HEK293 (cell line): ENCODE measurements around the gene RMP24.

ENCODE experiments used
- BCL11A ChIP-seq: fragments of 450-650 bp; formaldehyde crosslinking; IDR thresholded peaks from 2 replicates; pipeline ENCODE4 v1.5.1; 2016; ENCODE audit warnings: low read depth, missing biosample characterization, missing genetic modification characterization
- FEZF1 ChIP-seq: fragments of 450-650 bp; formaldehyde crosslinking; IDR thresholded peaks from 2 replicates; pipeline ENCODE4 v1.5.1; 2016; ENCODE audit warnings: missing biosample characterization, missing genetic modification characterization
- GLIS1 ChIP-seq: fragments of 450-650 bp; formaldehyde crosslinking; IDR thresholded peaks from 2 replicates; pipeline ENCODE4 v1.5.1; 2016; ENCODE audit warnings: missing biosample characterization, missing genetic modification characterization
- HOXA7 ChIP-seq: sonication (generic); formaldehyde crosslinking; IDR thresholded peaks from 2 replicates; pipeline ENCODE4 v1.8.1; 2022; ENCODE audit warnings: missing genetic modification reagents, borderline replicate concordance
- HOXC10 ChIP-seq: sonication (generic); formaldehyde crosslinking; IDR thresholded peaks from 2 replicates; pipeline ENCODE4 v1.8.1; 2023; ENCODE audit warnings: mild to moderate bottlenecking, missing genetic modification reagents
- HOXD13 ChIP-seq: sonication (generic); formaldehyde crosslinking; IDR thresholded peaks from 2 replicates; pipeline ENCODE4 v1.8.0; 2022; ENCODE audit warnings: missing genetic modification reagents, borderline replicate concordance
- KLF7 ChIP-seq: fragments of 450-650 bp; formaldehyde crosslinking; IDR thresholded peaks from 2 replicates; pipeline ENCODE4 v1.5.1; 2016; ENCODE audit warnings: missing biosample characterization, missing genetic modification characterization, borderline replicate concordance
- MZF1 ChIP-seq: fragments of 450-650 bp; formaldehyde crosslinking; IDR thresholded peaks from 2 replicates; pipeline ENCODE4 v1.5.1; 2017; ENCODE audit warnings: missing biosample characterization, missing genetic modification characterization, borderline replicate concordance
- OSR2 ChIP-seq: fragments of 450-650 bp; formaldehyde crosslinking; IDR thresholded peaks from 2 replicates; pipeline ENCODE4 v1.5.1; 2016; ENCODE audit warnings: missing biosample characterization, missing genetic modification characterization
- OVOL3 ChIP-seq: fragments of 450-650 bp; formaldehyde crosslinking; IDR thresholded peaks from 2 replicates; pipeline ENCODE4 v1.5.1; 2016; ENCODE audit warnings: missing biosample characterization, missing genetic modification characterization
- SALL2 ChIP-seq: fragments of 450-650 bp; formaldehyde crosslinking; IDR thresholded peaks from 2 replicates; pipeline ENCODE4 v1.5.0; 2017; ENCODE audit warnings: missing biosample characterization, mild to moderate bottlenecking, missing genetic modification characterization, borderline replicate concordance
- SCRT2 ChIP-seq: fragments of 450-650 bp; formaldehyde crosslinking; IDR thresholded peaks from 2 replicates; pipeline ENCODE4 v1.5.1; 2016; ENCODE audit warnings: missing biosample characterization, missing genetic modification characterization
- SP3 ChIP-seq: fragments of 450-650 bp; formaldehyde crosslinking; IDR thresholded peaks from 2 replicates; pipeline ENCODE4 v1.5.1; 2016; ENCODE audit warnings: missing biosample characterization, missing genetic modification characterization
- SP7 ChIP-seq: fragments of 450-650 bp; formaldehyde crosslinking; IDR thresholded peaks from 2 replicates; pipeline ENCODE4 v1.5.1; 2016; ENCODE audit warnings: missing biosample characterization, missing genetic modification characterization
- ZFHX2 ChIP-seq: fragments of 450-650 bp; formaldehyde crosslinking; conservative IDR thresholded peaks from 2 replicates; pipeline ENCODE4 v1.5.1; 2016; ENCODE audit warnings: missing biosample characterization, missing genetic modification characterization
- ZNF10 ChIP-seq: fragments of 450-650 bp; formaldehyde crosslinking; IDR thresholded peaks from 2 replicates; pipeline ENCODE4 v1.5.1; 2017; ENCODE audit warnings: missing biosample characterization, missing genetic modification characterization
- ZNF112 ChIP-seq: fragments of 450-650 bp; formaldehyde crosslinking; IDR thresholded peaks from 2 replicates; pipeline ENCODE4 v1.5.0; 2017; ENCODE audit warnings: missing biosample characterization, missing genetic modification characterization
- ZNF114 ChIP-seq: fragments of 450-650 bp; formaldehyde crosslinking; IDR thresholded peaks from 2 replicates; pipeline ENCODE4 v1.5.0; 2017; ENCODE audit warnings: missing biosample characterization, missing genetic modification characterization
- ZNF169 ChIP-seq: fragments of 450-650 bp; formaldehyde crosslinking; IDR thresholded peaks from 2 replicates; pipeline ENCODE4 v1.5.1; 2016; ENCODE audit warnings: missing biosample characterization, missing genetic modification characterization
- ZNF221 ChIP-seq: fragments of 450-650 bp; formaldehyde crosslinking; IDR thresholded peaks from 2 replicates; pipeline ENCODE4 v1.5.1; 2017; ENCODE audit warnings: missing biosample characterization, missing genetic modification characterization, borderline replicate concordance
- ZNF280C ChIP-seq: fragments of 450-650 bp; formaldehyde crosslinking; IDR thresholded peaks from 2 replicates; pipeline ENCODE4 v1.5.1; 2016; ENCODE audit warnings: missing biosample characterization, missing genetic modification characterization
- ZNF280D ChIP-seq: fragments of 450-650 bp; formaldehyde crosslinking; IDR thresholded peaks from 2 replicates; pipeline ENCODE4 v1.5.1; 2016; ENCODE audit warnings: missing biosample characterization, missing genetic modification characterization
- ZNF394 ChIP-seq: fragments of 450-650 bp; formaldehyde crosslinking; IDR thresholded peaks from 2 replicates; pipeline ENCODE4 v1.5.1; 2016; ENCODE audit warnings: missing biosample characterization, missing genetic modification characterization, mild to moderate bottlenecking, moderate library complexity, borderline replicate concordance
- ZNF530 ChIP-seq: fragments of 450-650 bp; formaldehyde crosslinking; IDR thresholded peaks from 2 replicates; pipeline ENCODE4 v1.5.1; 2016; ENCODE audit warnings: low read depth, missing biosample characterization, missing genetic modification characterization
- ZNF621 ChIP-seq: fragments of 450-650 bp; formaldehyde crosslinking; IDR thresholded peaks from 2 replicates; pipeline ENCODE4 v1.5.1; 2017; ENCODE audit warnings: missing biosample characterization, missing genetic modification characterization
- ZNF626 ChIP-seq: fragments of 450-650 bp; sonication (Bioruptor Pico); formaldehyde crosslinking; IDR thresholded peaks from 2 replicates; pipeline ENCODE4 v1.5.1; 2018; ENCODE audit warnings: missing biosample characterization, missing genetic modification characterization, inconsistent platforms
- ZNF654 ChIP-seq: fragments of 450-650 bp; formaldehyde crosslinking; IDR thresholded peaks from 2 replicates; pipeline ENCODE4 v1.5.1; 2016; ENCODE audit warnings: low read depth, missing biosample characterization, missing genetic modification characterization
- ZNF664 ChIP-seq: fragments of 450-650 bp; formaldehyde crosslinking; IDR thresholded peaks from 2 replicates; pipeline ENCODE4 v1.5.1; 2016; ENCODE audit warnings: missing biosample characterization, missing genetic modification characterization
- ZNF747 ChIP-seq: fragments of 450-650 bp; formaldehyde crosslinking; IDR thresholded peaks from 2 replicates; pipeline ENCODE4 v1.5.1; 2016; ENCODE audit warnings: missing biosample characterization, missing genetic modification characterization
- ZNF76 ChIP-seq: fragments of 450-650 bp; formaldehyde crosslinking; IDR thresholded peaks from 2 replicates; pipeline ENCODE4; 2016; ENCODE audit warnings: low read depth, missing biosample characterization, missing genetic modification characterization, borderline replicate concordance
- ZNF785 ChIP-seq: fragments of 450-650 bp; formaldehyde crosslinking; IDR thresholded peaks from 2 replicates; pipeline ENCODE4 v1.5.1; 2016; ENCODE audit warnings: missing biosample characterization, missing genetic modification characterization
- ZSCAN18 ChIP-seq: fragments of 450-650 bp; formaldehyde crosslinking; IDR thresholded peaks from 2 replicates; pipeline ENCODE4 v1.5.1; 2016; ENCODE audit warnings: missing biosample characterization, missing genetic modification characterization
- ZSCAN4 ChIP-seq: fragments of 450-650 bp; formaldehyde crosslinking; IDR thresholded peaks from 2 replicates; pipeline ENCODE4 v1.5.1; 2017; ENCODE audit warnings: missing biosample characterization, missing genetic modification characterization

Gene RMP24

GRCh38 chr18:35972197-35973000 is at the start of gene RMP24 (continued):
- no peak for TF ChIP-seq ZNF280C (tag by site-specific recombination)
- TF ChIP-seq BCL11A (tag by site-specific recombination), result no peak
- no peak; the same call in 1 of the 2 replicates for TF ChIP-seq ZNF280D (tag by site-specific recombination)
- peak; percentile 75 for TF ChIP-seq ZNF394 (tag by site-specific recombination)
- TF ChIP-seq ZNF785 (tag by site-specific recombination), result 0 out of 2 replicates have a peak, but pooled peaks have one; percentile 26
- peak; percentile 32; the same call in 1 of the 2 replicates for TF ChIP-seq FEZF1 (tag by site-specific recombination)
- TF ChIP-seq SCRT2 (tag by site-specific recombination), result no peak
- no peak for TF ChIP-seq SALL2
- TF ChIP-seq KLF7 (tag by site-specific recombination), result peak; percentile 68; the same call in 1 of the 2 replicates
- 0 out of 2 replicates have a peak, but pooled peaks have one; percentile 14 for TF ChIP-seq ZSCAN4
- TF ChIP-seq SP3 (tag by site-specific recombination), result peak; percentile 91
- TF ChIP-seq ZNF114 (tag by site-specific recombination), result no peak
- 0 out of 2 replicates have a peak, but pooled peaks have one; percentile 11 for TF ChIP-seq ZNF664 (tag by site-specific recombination)
- TF ChIP-seq ZNF76 (tag by site-specific recombination), result peak; percentile 94
- TF ChIP-seq GLIS1, result peak; percentile 64
- no peak for TF ChIP-seq ZNF621
- no peak for TF ChIP-seq OVOL3 (tag by site-specific recombination)
- TF ChIP-seq ZNF654 (tag by site-specific recombination), result no peak; the same call in 1 of the 2 replicates
- TF ChIP-seq ZNF10 (tag by site-specific recombination), result no peak
- TF ChIP-seq ZNF169 (tag by site-specific recombination), result no peak
- TF ChIP-seq ZNF112, result no peak
- no peak for TF ChIP-seq ZNF530 (tag by site-specific recombination)
- no peak for TF ChIP-seq ZNF747 (tag by site-specific recombination)
- TF ChIP-seq MZF1 (tag by site-specific recombination), result no peak
- TF ChIP-seq SP7 (tag by site-specific recombination), result peak; percentile 81
- TF ChIP-seq HOXA7 (CRISPR knock-in tag), result no peak
- peak; percentile 72 for TF ChIP-seq ZFHX2 (tag by site-specific recombination)
- TF ChIP-seq ZNF626 (tag by site-specific recombination), result peak; percentile 60; the same call in 1 of the 2 replicates
- no peak for TF ChIP-seq OSR2 (tag by site-specific recombination)
- TF ChIP-seq HOXD13, result no peak
- TF ChIP-seq HOXC10 (CRISPR knock-in tag), result peak; percentile 86; the same call in 1 of the 2 replicates
- no peak for TF ChIP-seq ZNF221 (tag by site-specific recombination)
- 0 out of 2 replicates have a peak, but pooled peaks have one; percentile 58 for TF ChIP-seq ZSCAN18 (tag by site-specific recombination)
